ENCODE measurements around the gene KDM4B. TPM values are rescaled to one million over a fixed set of nuclear protein-coding genes. Genes with fewer than 3 reads are reported as not detected.

The KDM4B gene
- total RNA-seq, 1 experiment from 2014 or later, result 35.9 TPM

- no peak for DNase-seq (ENCODE audit: low read depth, low spot score)
- H3K4me1 ChIP-seq (ENCODE audit: control insufficient read depth in 1 of 2, insufficient read depth in 2 of 2, low read length in 2 of 2), result peaks cover 25 to 49% of the 10 kb centered on the region in 2 experiments
- H3K27me3 ChIP-seq (ENCODE audit: insufficient read depth, low read length), result no peaks in the 10 kb centered on the region
- H4K20me1 ChIP-seq (ENCODE audit: insufficient read depth), result no peaks in the 10 kb centered on the region
- no peak for ATAC-seq
- ChIA-PET POLR2A (no interaction called here), CTCF (no interaction called here), RAD21 (ENCODE audit: low non-redundant PET in 1 of 2, low total read pairs in 2 of 2, uncharacterized antibody in 2 of 2, unreplicated experiment in 2 of 2) (no interaction called here)
- no peak overlapping the region for H3K4me2 ChIP-seq (ENCODE audit: low read length)
- H3K36me3 ChIP-seq (ENCODE audit: control insufficient read depth in 1 of 2, insufficient read depth in 2 of 2, low read length in 2 of 2), result no peaks in the 10 kb centered on the region
- H3K79me2 ChIP-seq (ENCODE audit: insufficient read depth, low read length), result no peaks in the 10 kb centered on the region
- H3K9ac ChIP-seq (ENCODE audit: low read length), result 0 out of 2 replicates have a peak overlapping the region, but pooled peaks have one; percentile 38
- no TSS peak for BruUV-seq (replicated peaks)
- no peaks in the 10 kb centered on the region for H3K9me3 ChIP-seq (ENCODE audit: control insufficient read depth in 1 of 2, insufficient read depth in 1 of 2, low read depth in 1 of 2, low read length in 2 of 2)
- H3K9me2 ChIP-seq (ENCODE audit: insufficient read depth), result no peaks in the 10 kb centered on the region
- intact Hi-C loops (cut with micrococcal nuclease), result no loop called here
- H3K27ac ChIP-seq (ENCODE audit: low read depth, low read length), result no peak overlapping the region
- no peak for TF ChIP-seq EZH2 (IDR thresholded peaks at IDR 0.05)
- no peak for TF ChIP-seq ZBTB33 (IDR thresholded peaks at IDR 0.05; ENCODE audit: extremely low read depth, insufficient replicate concordance, low read length)
- TF ChIP-seq YY1 (IDR thresholded peaks at IDR 0.05; ENCODE audit: extremely low read depth, insufficient replicate concordance, low read depth, low read length), result no peak
- TF ChIP-seq SP1 (IDR thresholded peaks at IDR 0.05; ENCODE audit: low read depth), result no peak
- no peak for TF ChIP-seq ZFX (IDR thresholded peaks at IDR 0.05)
- no peak for TF ChIP-seq MAX (IDR thresholded peaks at IDR 0.05)
- no peak for TF ChIP-seq FOSL1 (IDR thresholded peaks at IDR 0.05; ENCODE audit: low read depth)
- no peak for TF ChIP-seq POLR2AphosphoS5 (IDR thresholded peaks at IDR 0.05; ENCODE audit: low read depth, low read length)
- no peak for TF ChIP-seq RAD21 (IDR thresholded peaks at IDR 0.05; ENCODE audit: low read depth)
- TF ChIP-seq REST (IDR thresholded peaks at IDR 0.05; ENCODE audit: low read depth), result no peak
- TF ChIP-seq TCF7L2 (IDR thresholded peaks at IDR 0.05; ENCODE audit: borderline replicate concordance, extremely low read depth, insufficient read depth, insufficient read length), result no peak
- no peak for TF ChIP-seq ZNF274 (IDR thresholded peaks at IDR 0.05; ENCODE audit: low read depth, low read length)
- no peak for TF ChIP-seq ATF3 (IDR thresholded peaks at IDR 0.05)
- no peak for TF ChIP-seq SRF (IDR thresholded peaks at IDR 0.05; ENCODE audit: low read depth)
- no peak for TF ChIP-seq SIN3A (IDR thresholded peaks at IDR 0.05; ENCODE audit: low read depth)
- no peak for TF ChIP-seq POLR2A (IDR thresholded peaks at IDR 0.05; ENCODE audit: borderline replicate concordance, extremely low read depth, insufficient read depth, insufficient read length)
- TF ChIP-seq EGR1 (IDR thresholded peaks at IDR 0.05; ENCODE audit: low read depth), result no peak
- H2AFZ ChIP-seq (ENCODE audit: low read depth, low read length, poor library complexity, severe bottlenecking), result no peak overlapping the region
- H3K4me3 ChIP-seq (replicated peaks in 1 of 2; ENCODE audit: low read depth in 1 of 2, low read length in 2 of 2), result no peak overlapping the region
Observed at GRCh38 chr19:5177745-5178450, 209.0 kb downstream of the KDM4B start.

Measured in HCT116 (cell line).